ENCODE measurements around the gene FN3KRP.

Gene FN3KRP

DNA sequence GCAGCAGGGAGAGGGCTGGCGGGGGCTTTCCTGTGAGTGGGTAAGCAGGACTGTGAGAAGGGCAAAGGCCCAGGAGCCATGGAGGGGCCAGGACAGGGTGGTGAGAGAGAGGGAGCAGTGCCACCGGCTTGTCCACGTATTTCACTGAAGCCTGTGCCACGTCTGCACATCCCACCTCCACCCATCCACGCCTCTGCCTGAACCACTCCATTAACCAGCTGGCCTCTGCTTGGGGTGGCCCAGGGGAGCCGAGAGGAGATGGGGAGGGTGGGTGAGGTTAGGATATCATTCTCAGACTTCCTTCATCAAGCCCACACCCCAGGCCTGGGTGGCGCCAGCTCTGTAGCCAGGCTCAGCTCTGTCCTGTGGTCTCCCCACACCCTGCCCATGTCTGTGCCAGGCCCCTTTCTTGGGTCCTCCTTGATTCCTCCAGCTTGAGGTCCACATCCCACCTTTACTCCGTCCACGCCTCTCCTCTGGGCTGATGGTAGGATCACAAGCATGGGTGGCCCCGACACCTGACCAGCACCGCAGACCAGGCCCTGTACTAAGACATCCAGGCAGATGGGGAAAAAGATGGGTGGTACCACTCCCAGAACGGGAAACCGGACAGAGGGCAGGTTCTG is 15.7 kb downstream of the FN3KRP start:
- TF ChIP-seq, protein P1, sequence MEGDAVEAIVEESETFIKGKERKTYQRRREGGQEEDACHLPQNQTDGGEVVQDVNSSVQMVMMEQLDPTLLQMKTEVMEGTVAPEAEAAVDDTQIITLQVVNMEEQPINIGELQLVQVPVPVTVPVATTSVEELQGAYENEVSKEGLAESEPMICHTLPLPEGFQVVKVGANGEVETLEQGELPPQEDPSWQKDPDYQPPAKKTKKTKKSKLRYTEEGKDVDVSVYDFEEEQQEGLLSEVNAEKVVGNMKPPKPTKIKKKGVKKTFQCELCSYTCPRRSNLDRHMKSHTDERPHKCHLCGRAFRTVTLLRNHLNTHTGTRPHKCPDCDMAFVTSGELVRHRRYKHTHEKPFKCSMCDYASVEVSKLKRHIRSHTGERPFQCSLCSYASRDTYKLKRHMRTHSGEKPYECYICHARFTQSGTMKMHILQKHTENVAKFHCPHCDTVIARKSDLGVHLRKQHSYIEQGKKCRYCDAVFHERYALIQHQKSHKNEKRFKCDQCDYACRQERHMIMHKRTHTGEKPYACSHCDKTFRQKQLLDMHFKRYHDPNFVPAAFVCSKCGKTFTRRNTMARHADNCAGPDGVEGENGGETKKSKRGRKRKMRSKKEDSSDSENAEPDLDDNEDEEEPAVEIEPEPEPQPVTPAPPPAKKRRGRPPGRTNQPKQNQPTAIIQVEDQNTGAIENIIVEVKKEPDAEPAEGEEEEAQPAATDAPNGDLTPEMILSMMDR (conservative IDR thresholded peaks at IDR 0.05), result no peak
- no peak for TF ChIP-seq ZFX (IDR thresholded peaks at IDR 0.05)

DNA sequence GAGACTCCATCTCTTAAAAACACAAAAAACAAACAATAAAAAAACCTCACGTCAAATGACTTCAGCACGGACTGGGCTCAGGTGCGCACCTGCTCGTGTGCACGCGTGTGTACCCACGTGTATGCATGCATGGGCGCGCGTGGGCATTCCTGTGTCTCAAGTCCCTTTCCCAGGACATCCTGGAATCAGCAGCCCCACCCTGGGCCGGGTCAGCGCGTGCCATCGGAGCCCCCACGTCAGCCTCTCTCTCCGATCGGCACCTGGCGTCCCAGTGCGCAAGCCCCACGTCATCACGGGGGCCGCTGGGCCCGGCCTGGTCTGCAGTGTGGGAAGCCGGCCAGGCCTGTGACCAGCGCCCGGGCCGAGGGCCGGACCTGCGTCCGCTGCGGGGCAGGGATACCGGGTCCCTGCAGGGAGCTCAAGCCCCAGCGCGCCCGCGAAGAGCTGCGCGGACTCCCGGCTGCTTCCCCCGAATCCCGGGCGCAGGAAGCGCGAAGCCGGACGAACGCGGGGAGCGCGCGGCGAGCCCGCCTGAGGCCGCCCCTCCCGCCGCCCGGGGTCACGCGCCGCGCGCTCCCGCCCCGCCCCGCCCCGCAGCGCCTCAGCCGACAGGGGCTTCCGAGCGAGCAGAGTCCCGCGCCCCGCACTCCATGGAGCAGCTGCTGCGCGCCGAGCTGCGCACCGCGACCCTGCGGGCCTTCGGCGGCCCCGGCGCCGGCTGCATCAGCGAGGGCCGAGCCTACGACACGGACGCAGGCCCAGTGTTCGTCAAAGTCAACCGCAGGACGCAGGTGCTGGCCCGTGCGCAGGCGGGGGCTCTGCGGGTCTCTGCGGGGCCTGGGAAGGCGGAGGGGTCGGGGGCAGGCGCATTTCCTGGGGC is 18.7 kb downstream of the FN3KRP start, which contains the start of gene FN3K:
Gene FN3K (plus strand): TSS at position 629 of the 880 bp plus-strand sequence. CDS start 22 bp downstream, at position 651.
- peak within 1 kb of the TSS; percentile 59 for H3K27ac ChIP-seq
- TF ChIP-seq ZFX (IDR thresholded peaks at IDR 0.05), result peak; percentile 79; the same call in 1 of the 2 replicates
- TF ChIP-seq, protein P1 (conservative IDR thresholded peaks at IDR 0.05), result no peak

More for the DNA sequence above, 15.7 kb downstream of the FN3KRP start:
- H3K27ac ChIP-seq, result no peak overlapping the region

DNA sequence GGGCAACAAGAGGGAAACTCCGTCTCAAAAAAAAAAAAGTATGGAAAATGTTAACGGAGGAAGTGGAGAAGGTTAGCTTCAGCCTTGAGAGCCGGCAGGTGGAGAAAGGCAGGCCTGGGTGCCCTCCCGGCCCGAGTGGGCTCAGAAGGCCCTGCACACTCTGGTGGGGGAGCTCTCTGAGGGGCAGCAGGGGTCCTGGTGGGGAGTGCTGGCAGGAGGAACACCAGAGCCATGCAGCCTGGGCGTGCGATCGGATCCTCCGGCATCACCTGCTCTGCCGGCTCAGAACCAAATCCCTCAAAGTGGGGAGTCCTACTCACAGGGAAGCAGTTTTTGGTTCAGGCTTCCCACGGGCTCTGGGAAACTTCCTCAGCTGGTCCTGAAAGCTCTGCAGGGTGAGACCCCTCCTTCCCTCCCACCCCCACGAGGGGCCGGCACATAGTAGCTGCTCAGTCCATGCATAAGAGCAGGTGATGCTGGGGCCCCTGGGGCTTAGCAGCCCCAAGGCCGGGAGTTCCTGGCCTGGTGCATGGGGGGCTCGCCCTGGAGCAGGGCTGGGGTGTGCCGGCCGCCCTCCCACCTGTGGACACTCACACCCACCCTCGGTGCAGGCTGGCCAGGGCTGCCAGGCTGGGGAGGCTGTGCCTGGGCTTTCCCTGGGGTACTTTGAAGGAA is 20.1 kb downstream of the FN3KRP start:
- no peak overlapping the region for H3K27ac ChIP-seq
- no peak for TF ChIP-seq ZFX (IDR thresholded peaks at IDR 0.05)
- TF ChIP-seq, protein P1 (conservative IDR thresholded peaks at IDR 0.05), result no peak

DNA sequence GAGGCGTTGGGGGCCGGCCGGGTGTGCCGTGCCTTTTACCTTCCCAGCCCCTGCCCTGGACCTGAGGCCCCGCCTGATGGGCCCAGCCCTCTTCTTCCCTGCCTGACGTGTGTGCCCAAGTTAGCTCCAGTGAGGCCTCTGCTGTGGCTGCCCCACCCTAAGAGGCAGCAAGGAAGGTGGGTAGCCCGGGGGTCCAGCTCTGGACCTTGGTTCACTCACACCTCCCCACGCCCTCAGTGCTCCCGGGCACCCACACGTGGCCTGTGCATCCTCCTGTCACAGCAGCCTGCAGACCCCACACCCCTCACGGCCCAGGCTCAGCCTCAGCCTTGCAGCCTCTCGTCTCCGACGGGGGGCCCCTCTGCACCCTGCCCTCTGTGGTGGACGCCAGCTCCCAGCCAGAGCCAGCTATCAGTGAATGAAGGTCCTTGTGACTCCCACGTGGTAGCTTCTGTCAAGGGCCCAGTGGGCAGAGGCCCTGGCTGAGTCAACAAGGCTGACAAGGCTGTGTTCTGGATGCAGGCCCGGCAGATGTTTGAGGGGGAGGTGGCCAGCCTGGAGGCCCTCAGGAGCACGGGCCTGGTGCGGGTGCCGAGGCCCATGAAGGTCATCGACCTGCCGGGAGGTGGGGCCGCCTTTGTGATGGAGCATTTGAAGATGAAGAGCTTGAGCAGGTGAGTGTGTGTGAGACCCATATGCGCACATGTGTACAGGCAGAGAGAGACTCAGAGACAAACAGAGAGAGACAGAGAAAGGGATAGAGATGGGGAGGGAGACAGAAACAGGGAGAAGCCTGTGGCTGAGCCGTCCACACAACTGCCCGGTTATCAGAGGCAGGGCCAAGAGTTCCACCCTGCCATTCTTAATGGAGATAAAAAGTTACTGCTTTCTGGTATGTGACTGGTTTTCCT is 21.7 kb downstream of the FN3KRP start:
- TF ChIP-seq, protein P1 (conservative IDR thresholded peaks at IDR 0.05), result no peak
- no peak for TF ChIP-seq ZFX (IDR thresholded peaks at IDR 0.05)
- no peak overlapping the region for H3K27ac ChIP-seq

DNA sequence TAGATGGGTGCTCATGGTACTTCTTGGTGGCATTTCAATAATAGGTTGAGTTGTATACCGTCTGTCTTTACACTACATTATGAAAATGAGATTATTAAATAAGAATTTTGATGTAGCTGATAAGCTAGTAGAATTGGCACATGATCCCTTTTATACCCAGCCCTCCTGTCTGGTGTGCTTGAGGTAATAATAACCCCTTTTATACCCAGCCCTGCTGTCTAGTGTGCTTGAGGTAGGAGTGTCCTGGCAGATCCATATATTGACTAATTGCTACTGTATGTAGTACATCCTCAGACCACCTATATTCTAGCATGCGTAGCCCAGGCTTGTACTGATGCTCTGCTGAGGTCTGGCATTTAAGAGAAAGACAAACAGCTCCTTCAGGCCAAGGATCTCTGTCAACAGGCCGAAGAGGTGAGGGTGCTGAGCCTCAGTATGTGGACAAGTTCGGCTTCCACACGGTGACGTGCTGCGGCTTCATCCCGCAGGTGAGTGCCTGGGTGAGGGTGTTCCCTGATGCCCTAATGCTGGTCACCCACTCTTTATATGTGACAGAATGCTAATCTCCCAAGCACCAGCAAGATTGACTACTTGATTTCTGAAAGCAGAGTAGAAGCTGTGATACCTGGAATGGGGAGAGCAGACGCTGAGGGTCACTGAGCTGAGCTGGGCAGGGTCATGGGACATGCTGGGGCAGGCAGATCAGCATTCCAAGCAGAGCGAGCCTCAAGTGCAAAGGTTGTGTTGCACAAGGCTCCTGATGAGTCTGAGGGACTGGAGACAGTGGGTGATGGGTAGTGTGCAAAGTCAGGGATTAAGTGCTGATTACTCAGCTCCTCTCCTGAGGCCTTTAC is 24.6 kb downstream of the FN3KRP start:
- H3K27ac ChIP-seq, result no peak overlapping the region
- TF ChIP-seq, protein P1 (conservative IDR thresholded peaks at IDR 0.05), result no peak
- TF ChIP-seq ZFX (IDR thresholded peaks at IDR 0.05), result no peak

Data from C4-2B (cell line).